Panc1 (cell line): ENCODE measurements around the gene RAB15. TPM values are rescaled to one million over a fixed set of nuclear protein-coding genes. Genes with fewer than 3 reads are reported as not detected.

Experiments
- ATAC-seq: fragments of 200-7000 bp; cut with Tn5 transposase; 2 replicates; pipeline ENCODE4 v1.9.1; 2020; ENCODE audit warnings: mild to moderate bottlenecking, moderate library complexity
- BruUV-seq: library from RNA; stranded (reverse); fragments of 400-500 nt; replicated peaks from 2 replicates; lab custom pipeline; 2021; lab: Mats Ljungman, UMichigan
- CTCF ChIA-PET: fragments of 300-600 bp; sonication (Branson Sonifier 250); formaldehyde crosslinking; loops from one replicate; lab custom pipeline; 2022; ENCODE audit warnings: antibody characterized with exemption; lab: Charles Lee
- POLR2A ChIA-PET: fragments of 300-600 bp; sonication (Branson Sonifier 250); formaldehyde crosslinking; loops from one replicate; lab custom pipeline; 2022; ENCODE audit warnings: antibody characterized with exemption; lab: Charles Lee
- DNase-seq: peaks from one replicate; pipeline ENCODE4 v3.0.0-alpha.2; 2010; ENCODE audit warnings: low read depth, low spot score
- H3K27ac ChIP-seq: 2 replicates; pipeline ENCODE4 v1.5.1; 2011; ENCODE audit warnings: mild to moderate bottlenecking, low read length, inconsistent platforms
- H3K27me3 ChIP-seq: fragments of 200-500 bp; sonication (Bioruptor generic); 2 replicates; pipeline ENCODE4 v1.6.0; 2014; ENCODE audit warnings: low read length, inconsistent platforms; ENCODE audit not compliant: control insufficient read depth, insufficient read depth
- H3K36me3 ChIP-seq: fragments of 200-500 bp; sonication (Bioruptor generic); 2 replicates; pipeline ENCODE4 v1.5.1; 2014; ENCODE audit warnings: inconsistent platforms, mild to moderate bottlenecking, low read length, moderate library complexity; ENCODE audit not compliant: control insufficient read depth, insufficient read depth
- H3K4me1 ChIP-seq: 2 replicates; pipeline ENCODE4 v1.5.1; 2011; ENCODE audit warnings: inconsistent platforms, mild to moderate bottlenecking, low read length, moderate library complexity; ENCODE audit not compliant: control insufficient read depth, insufficient read depth
- H3K4me3 ChIP-seq, 2 experiments: 2 replicates each; pipeline ENCODE4 v1.5.1; 2011 to 2012; ENCODE audit warnings: low read depth in 2 of 2, low read length in 2 of 2, mild to moderate bottlenecking in 2 of 2, inconsistent platforms in 1 of 2, moderate library complexity in 1 of 2
- H3K9me3 ChIP-seq: fragments of 200-500 bp; sonication (Bioruptor generic); 2 replicates; pipeline ENCODE4 v1.5.1; 2014; ENCODE audit warnings: low read depth, mild to moderate bottlenecking, inconsistent platforms, low read length, moderate library complexity; ENCODE audit not compliant: control insufficient read depth, insufficient read depth
- POLR2AphosphoS5 ChIP-seq: IDR thresholded peaks from 2 replicates; pipeline ENCODE4 v1.6.1; 2012; ENCODE audit warnings: mild to moderate bottlenecking, low read depth, low read length, moderate library complexity
- SIN3A ChIP-seq: IDR thresholded peaks from 2 replicates; pipeline ENCODE4 v1.6.1; 2012; ENCODE audit warnings: low read depth, mild to moderate bottlenecking, low read length, moderate library complexity, borderline replicate concordance; ENCODE audit not compliant: insufficient read depth
- in situ Hi-C: cut with HindIII; loops from 2 replicates; pipeline ENCODE4 v1.10.0; 2016; ENCODE audit warnings: low sequenced_read_pairs, low pct_unique_long_range_greater_than_20kb
- intact Hi-C: fragments of 100-400 bp; cut with micrococcal nuclease; formaldehyde crosslinking; loops from one replicate; pipeline ENCODE4 v1.10.0; 2022; ENCODE audit not compliant: unreplicated experiment
- total RNA-seq: library from RNA; stranded (reverse); gene quantifications from one replicate; pipeline ENCODE4 v1.2.1, GENCODE V29; 2021; ENCODE audit not compliant: unreplicated experiment
- TF ChIP-seq, protein P1 (sequence below): fragments of 450-650 bp; IDR thresholded peaks from 2 replicates; pipeline ENCODE4 v1.5.1; 2017; ENCODE audit warnings: mild to moderate bottlenecking

RAB15 gene
- total RNA-seq, 1 experiment from 2014 or later = 6.0 TPM

GRCh38 chr14:64943556-64943955, 28.6 kb downstream of the RAB15 start:
- POLR2A ChIA-PET = no interaction called here
- Histone ChIP-seq H3K9me3 (no peaks in the 10 kb centered on the region), H3K36me3 (no peaks in the 10 kb centered on the region), H3K4me1 (no peaks in the 10 kb centered on the region), H3K27ac (no peak overlapping the region), H3K27me3 (no peaks in the 10 kb centered on the region), H3K4me3 (no peak overlapping the region)
- in situ Hi-C loops (no loop called here), intact Hi-C loops (no loop called here)
- CTCF ChIA-PET = no interaction called here
- ATAC-seq (no peak), DNase-seq (no peak)
- TF ChIP-seq SIN3A = no peak
- no peak for TF ChIP-seq POLR2AphosphoS5
- TF ChIP-seq, protein P1, sequence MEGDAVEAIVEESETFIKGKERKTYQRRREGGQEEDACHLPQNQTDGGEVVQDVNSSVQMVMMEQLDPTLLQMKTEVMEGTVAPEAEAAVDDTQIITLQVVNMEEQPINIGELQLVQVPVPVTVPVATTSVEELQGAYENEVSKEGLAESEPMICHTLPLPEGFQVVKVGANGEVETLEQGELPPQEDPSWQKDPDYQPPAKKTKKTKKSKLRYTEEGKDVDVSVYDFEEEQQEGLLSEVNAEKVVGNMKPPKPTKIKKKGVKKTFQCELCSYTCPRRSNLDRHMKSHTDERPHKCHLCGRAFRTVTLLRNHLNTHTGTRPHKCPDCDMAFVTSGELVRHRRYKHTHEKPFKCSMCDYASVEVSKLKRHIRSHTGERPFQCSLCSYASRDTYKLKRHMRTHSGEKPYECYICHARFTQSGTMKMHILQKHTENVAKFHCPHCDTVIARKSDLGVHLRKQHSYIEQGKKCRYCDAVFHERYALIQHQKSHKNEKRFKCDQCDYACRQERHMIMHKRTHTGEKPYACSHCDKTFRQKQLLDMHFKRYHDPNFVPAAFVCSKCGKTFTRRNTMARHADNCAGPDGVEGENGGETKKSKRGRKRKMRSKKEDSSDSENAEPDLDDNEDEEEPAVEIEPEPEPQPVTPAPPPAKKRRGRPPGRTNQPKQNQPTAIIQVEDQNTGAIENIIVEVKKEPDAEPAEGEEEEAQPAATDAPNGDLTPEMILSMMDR = no peak
- BruUV-seq = no TSS peak

GRCh38 chr14:64942531-64943111, 29.5 kb downstream of the RAB15 start, which contains the start of gene GPX2:
Gene GPX2 (minus strand): TSS chr14:64942745. CDS start chr14:64942726, 19 bp downstream.
- no peak within 1 kb of the TSS for H3K4me3 ChIP-seq
- intact Hi-C loops = no loop called here
- CTCF ChIA-PET = no interaction called here
- POLR2A ChIA-PET = no interaction called here
- no peak within 1 kb of the TSS for H3K27ac ChIP-seq
- no peaks in the 10 kb centered on the region for H3K4me1 ChIP-seq
- no TSS peak for BruUV-seq
- no peak for ATAC-seq
- TF ChIP-seq SIN3A = no peak
- TF ChIP-seq, protein P1 = no peak
- no peaks in the 10 kb centered on the region for H3K9me3 ChIP-seq
- H3K27me3 ChIP-seq = no peaks in the 10 kb centered on the region
- H3K36me3 ChIP-seq = no peaks in the 10 kb centered on the region
- in situ Hi-C loops = no loop called here
- DNase-seq = no peak

DNA sequence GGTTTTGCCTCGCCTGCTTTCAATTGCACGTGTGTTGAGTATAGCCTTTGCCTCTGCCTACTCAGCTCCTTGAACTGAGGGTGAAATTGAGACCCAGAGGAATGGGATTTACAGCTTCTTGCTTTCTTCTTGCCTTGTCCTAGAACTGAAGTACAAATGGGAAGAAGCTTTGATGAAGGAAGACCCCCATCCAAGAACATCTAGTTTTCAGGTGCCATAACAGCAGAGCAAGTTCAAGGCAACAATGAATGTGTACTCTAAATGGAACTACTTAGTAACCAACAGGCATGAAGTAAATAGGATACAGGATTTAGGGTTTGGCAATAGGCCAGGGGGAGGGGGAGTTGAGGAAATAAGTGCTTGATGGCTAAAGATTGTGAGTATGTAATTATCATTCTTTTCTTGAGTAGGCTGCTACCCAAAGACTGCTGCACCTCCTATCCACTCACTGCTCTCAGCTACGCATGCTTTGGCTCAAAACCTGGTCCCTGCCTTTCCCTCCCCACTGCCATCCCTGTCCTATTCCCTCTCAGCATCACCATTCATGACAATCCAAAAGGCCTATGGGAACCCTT, 31.7 kb downstream of the RAB15 start:
- BruUV-seq = no TSS peak
- Histone ChIP-seq H3K4me3 (no peak overlapping the region), H3K4me1 (no peaks in the 10 kb centered on the region), H3K27ac (no peak overlapping the region), H3K9me3 (no peaks in the 10 kb centered on the region), H3K27me3 (no peaks in the 10 kb centered on the region), H3K36me3 (no peaks in the 10 kb centered on the region)
- ChIA-PET POLR2A (no interaction called here), CTCF (no interaction called here)
- ATAC-seq = no peak
- DNase-seq = no peak
- no peak for TF ChIP-seq SIN3A
- in situ Hi-C loops = no loop called here
- intact Hi-C loops = no loop called here
